Measurements from ENCODE around the gene CAV2. TPM values are rescaled to one million over a fixed set of nuclear protein-coding genes. Genes with fewer than 3 reads are reported as not detected.

The CAV2 gene
- total and polyA plus RNA-seq, 10 donors = 15.5 to 107 (median 72.7) TPM

GRCh38 chr7:116554911-116555310, 55.4 kb downstream of the CAV2 start:
- peaks cover 0 to 30% (median 0%) of the 10 kb centered on the region in 6 donors for H3K36me3 ChIP-seq
- no peaks in the 10 kb centered on the region for H3K9me3 ChIP-seq
- H3K27ac ChIP-seq = no peak overlapping the region
- peaks cover 0 to 9% (median 0%) of the 10 kb centered on the region in 7 donors for H3K27me3 ChIP-seq (replicated peaks in 1 of 7)
- H3K4me3 ChIP-seq = no peak overlapping the region
- WGBS, 5 donors = 38 to 58% (median 54%) methylated on average over 4 of the region's 4 CpGs
- no peak for TF ChIP-seq POLR2AphosphoS5 (IDR thresholded peaks at IDR 0.05)
- TF ChIP-seq CTCF (IDR thresholded peaks at IDR 0.05 in 8 of 11, conservative IDR thresholded peaks at IDR 0.05 in 3 of 11) = no peak
- no peak for TF ChIP-seq POLR2A (IDR thresholded peaks at IDR 0.05)
- intact Hi-C loops (cut with DNase I; ENCODE audit: low total_unique reads) = no loop called here
- no peak for DNase-seq
- peaks cover 0 to 14% (median 4%) of the 10 kb centered on the region in 6 donors for H3K4me1 ChIP-seq

- Histone ChIP-seq H3K4me1 (peaks cover 0 to 14% (median 4%) of the 10 kb centered on the region in 6 donors), H3K4me3 (no peak overlapping the region), H3K27ac (no peak overlapping the region), H3K27me3 (replicated peaks in 1 of 7) (peaks cover 0 to 9% (median 0%) of the 10 kb centered on the region in 7 donors), H3K36me3 (peaks cover 0 to 23% (median 0%) of the 10 kb centered on the region in 6 donors), H3K9me3 (no peaks in the 10 kb centered on the region)
- DNase-seq = no peak
- WGBS, 5 donors = 84 to 88% (median 84%) methylated on average over 3 of the region's 3 CpGs
- intact Hi-C loops (cut with DNase I; ENCODE audit: low total_unique reads) = no loop called here
- no peak for TF ChIP-seq CTCF (IDR thresholded peaks at IDR 0.05 in 8 of 11, conservative IDR thresholded peaks at IDR 0.05 in 3 of 11)
- TF ChIP-seq POLR2AphosphoS5 (IDR thresholded peaks at IDR 0.05) = no peak
- no peak for TF ChIP-seq POLR2A (IDR thresholded peaks at IDR 0.05)
These were observed 57.6 kb downstream of the CAV2 start for GRCh38 chr7:116557066-116557585.

GRCh38 chr7:116557901-116558300, 58.4 kb downstream of the CAV2 start:
- H3K4me3 ChIP-seq = no peak overlapping the region
- peaks cover 0 to 14% (median 4%) of the 10 kb centered on the region in 6 donors for H3K4me1 ChIP-seq
- DNase-seq = no peak
- peaks cover 0 to 9% (median 0%) of the 10 kb centered on the region in 7 donors for H3K27me3 ChIP-seq (replicated peaks in 1 of 7)
- TF ChIP-seq POLR2AphosphoS5 (IDR thresholded peaks at IDR 0.05) (no peak), POLR2A (IDR thresholded peaks at IDR 0.05) (no peak), CTCF (IDR thresholded peaks at IDR 0.05 in 8 of 11, conservative IDR thresholded peaks at IDR 0.05 in 3 of 11) (no peak)
- H3K36me3 ChIP-seq = peaks cover 0 to 19% (median 0%) of the 10 kb centered on the region in 6 donors
- intact Hi-C loops (cut with DNase I; ENCODE audit: low total_unique reads) = no loop called here
- H3K27ac ChIP-seq = no peak overlapping the region
- 71 to 88% (median 82%) methylated on average over 4 of the region's 4 CpGs for WGBS, 5 donors
- no peaks in the 10 kb centered on the region for H3K9me3 ChIP-seq

Other genes with a start within 250 kb of the CAV2 start
- gene CAV1, start 25.3 kb downstream of the CAV2 start, total RNA-seq = 100 to 1,000 TPM in 6 of 7 donors, 10 to 100 TPM in 1; 75.4 to 404 (median 241) TPM
- 100 to 1,000 TPM in 1 of 3 donors, 10 to 100 TPM in 2; 26.8 to 124 (median 28.0) TPM for gene CAV1, start 25.3 kb downstream of the CAV2 start, polyA plus RNA-seq
- gene MET, start 172.5 kb downstream of the CAV2 start, total RNA-seq = 10 to 100 TPM; 10.6 to 28.8 (median 22.3) TPM
- 1 to 10 TPM in 1 of 3 donors, under 1 TPM in 2; 0.68 to 1.9 (median 0.96) TPM for gene MET, start 172.5 kb downstream of the CAV2 start, polyA plus RNA-seq

All from spleen (tissue), 11 donors.